ENCODE data around the gene SLC36A4.
"Not testable (repeated sequence)": the region's sequence is repeated elsewhere in the genome, so short reads cannot be mapped to it uniquely, and the experiment has no call there.

SLC36A4 gene

GRCh38 chr11:93117565-93117964, 80.2 kb downstream of the SLC36A4 start:
- no peak for DNase-seq

- DNase-seq, result no peak
Measured at GRCh38 chr11:93116641-93117441, 81.0 kb downstream of the SLC36A4 start.

GRCh38 chr11:93114304-93114703, 83.5 kb downstream of the SLC36A4 start:
- DNase-seq, result no peak

GRCh38 chr11:93113824-93114223, 84.0 kb downstream of the SLC36A4 start:
- no peak for DNase-seq

GRCh38 chr11:93111147-93111546, 86.6 kb downstream of the SLC36A4 start:
- not testable (repeated sequence) for DNase-seq

GRCh38 chr11:93100211-93100610, 97.6 kb downstream of the SLC36A4 start:
- no peak for DNase-seq

GRCh38 chr11:93099806-93100205, 98.0 kb downstream of the SLC36A4 start:
- DNase-seq, result no peak
